Measurements from ENCODE around the gene POU3F2.

DNA sequence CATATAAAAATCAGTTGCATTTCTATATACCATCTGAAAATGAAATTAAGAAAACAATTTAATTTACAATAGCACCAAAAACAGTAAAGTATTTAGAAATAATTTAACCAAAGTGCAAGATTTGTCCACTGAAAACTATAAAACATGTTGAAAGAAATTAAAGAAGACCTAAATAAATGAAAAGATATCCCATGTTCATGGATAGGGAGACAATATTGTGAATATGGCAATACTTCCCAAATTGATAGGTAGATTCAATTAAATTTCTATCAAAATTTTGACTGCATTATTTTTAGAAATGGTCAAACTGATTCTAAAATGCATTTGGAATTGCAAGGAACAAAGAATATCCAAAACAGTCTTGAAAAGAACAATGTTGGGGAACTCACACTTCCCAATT lies 17.6 kb upstream of the POU3F2 start:
- TF ChIP-seq EZH2phosphoT487 (IDR thresholded peaks at IDR 0.05; ENCODE audit: low read depth, severe bottlenecking, unreplicated experiment): no peak
- TF ChIP-seq EZH2 (IDR thresholded peaks at IDR 0.05; ENCODE audit: borderline replicate concordance): no peak
- TF ChIP-seq, protein P1, sequence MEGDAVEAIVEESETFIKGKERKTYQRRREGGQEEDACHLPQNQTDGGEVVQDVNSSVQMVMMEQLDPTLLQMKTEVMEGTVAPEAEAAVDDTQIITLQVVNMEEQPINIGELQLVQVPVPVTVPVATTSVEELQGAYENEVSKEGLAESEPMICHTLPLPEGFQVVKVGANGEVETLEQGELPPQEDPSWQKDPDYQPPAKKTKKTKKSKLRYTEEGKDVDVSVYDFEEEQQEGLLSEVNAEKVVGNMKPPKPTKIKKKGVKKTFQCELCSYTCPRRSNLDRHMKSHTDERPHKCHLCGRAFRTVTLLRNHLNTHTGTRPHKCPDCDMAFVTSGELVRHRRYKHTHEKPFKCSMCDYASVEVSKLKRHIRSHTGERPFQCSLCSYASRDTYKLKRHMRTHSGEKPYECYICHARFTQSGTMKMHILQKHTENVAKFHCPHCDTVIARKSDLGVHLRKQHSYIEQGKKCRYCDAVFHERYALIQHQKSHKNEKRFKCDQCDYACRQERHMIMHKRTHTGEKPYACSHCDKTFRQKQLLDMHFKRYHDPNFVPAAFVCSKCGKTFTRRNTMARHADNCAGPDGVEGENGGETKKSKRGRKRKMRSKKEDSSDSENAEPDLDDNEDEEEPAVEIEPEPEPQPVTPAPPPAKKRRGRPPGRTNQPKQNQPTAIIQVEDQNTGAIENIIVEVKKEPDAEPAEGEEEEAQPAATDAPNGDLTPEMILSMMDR (IDR thresholded peaks at IDR 0.05; ENCODE audit: poor library complexity): no peak

Data from hepatocyte (in vitro differentiated cells).